NCI-H510A treated with DMSO at 0.1 percent for 48 hours (cell line): ENCODE results near the gene HYAL3.
"Not testable (repeated sequence)": the region's sequence is repeated elsewhere in the genome, so short reads cannot be mapped to it uniquely, and the experiment has no call there.

ENCODE experiments used
- DNase-seq: peaks from one replicate; lab custom pipeline; 2025; lab: John Stamatoyannopoulos, UW

The HYAL3 gene

GRCh38 chr3:50256978-50257890 lies 42.0 kb downstream of the HYAL3 start:
- DNase-seq, result no peak

GRCh38 chr3:50255251-50255615 lies 44.0 kb downstream of the HYAL3 start:
- no peak for DNase-seq

DNA sequence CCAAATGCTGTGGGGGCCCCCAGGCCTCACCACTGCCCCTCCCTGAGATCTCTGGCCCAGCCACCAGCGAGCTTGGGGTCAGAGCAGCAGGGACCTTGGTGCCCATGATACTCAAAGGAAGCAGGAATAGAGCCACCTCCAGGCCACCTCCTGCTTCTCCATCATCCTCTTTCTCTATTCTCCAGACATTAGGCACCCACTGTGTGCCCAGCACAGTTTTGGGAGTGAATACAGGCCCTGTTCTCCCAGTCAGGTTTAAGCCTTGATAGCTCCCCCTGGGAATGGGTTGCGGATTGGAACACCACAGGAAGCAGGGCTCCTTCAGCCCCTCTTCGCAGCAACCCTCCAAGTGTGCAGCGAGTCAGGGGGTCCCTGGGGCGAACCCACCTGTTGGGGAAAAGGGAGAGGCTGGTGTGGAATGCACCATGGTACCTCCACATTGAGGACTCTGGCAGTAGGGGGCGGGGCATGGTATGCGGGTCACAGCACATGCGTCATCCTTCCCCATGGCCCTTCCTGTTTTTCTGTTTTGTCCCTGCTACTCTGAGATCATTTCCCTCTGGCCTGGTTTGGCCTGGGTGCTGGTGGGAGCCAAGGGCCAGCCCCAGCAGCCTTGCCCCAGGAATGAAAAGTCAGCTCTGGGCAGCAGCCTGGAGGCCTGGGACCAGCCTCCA lies 44.5 kb downstream of the HYAL3 start:
- DNase-seq, result no peak

DNA sequence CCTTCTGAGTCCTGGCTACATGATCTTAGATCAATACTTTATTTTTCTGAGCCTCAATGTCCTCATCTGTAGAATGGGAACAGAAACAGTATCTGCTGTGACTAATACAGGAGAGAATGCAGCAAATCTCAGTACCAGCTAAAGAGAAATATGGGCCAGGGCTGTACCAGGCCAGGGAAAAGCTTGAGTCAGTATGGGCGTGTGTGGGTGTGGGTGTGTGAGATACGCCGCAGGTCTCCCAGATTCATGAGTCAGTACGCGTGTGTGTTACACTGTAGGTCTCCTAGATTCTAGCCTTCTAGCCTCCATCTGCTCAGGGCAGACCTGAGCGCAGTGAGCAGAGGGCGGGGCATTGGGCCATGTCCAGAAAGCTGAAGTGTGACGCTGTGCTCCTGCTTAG lies 48.0 kb downstream of the HYAL3 start:
- DNase-seq, result no peak

GRCh38 chr3:50250514-50250913 lies 48.7 kb downstream of the HYAL3 start:
- no peak for DNase-seq

DNA sequence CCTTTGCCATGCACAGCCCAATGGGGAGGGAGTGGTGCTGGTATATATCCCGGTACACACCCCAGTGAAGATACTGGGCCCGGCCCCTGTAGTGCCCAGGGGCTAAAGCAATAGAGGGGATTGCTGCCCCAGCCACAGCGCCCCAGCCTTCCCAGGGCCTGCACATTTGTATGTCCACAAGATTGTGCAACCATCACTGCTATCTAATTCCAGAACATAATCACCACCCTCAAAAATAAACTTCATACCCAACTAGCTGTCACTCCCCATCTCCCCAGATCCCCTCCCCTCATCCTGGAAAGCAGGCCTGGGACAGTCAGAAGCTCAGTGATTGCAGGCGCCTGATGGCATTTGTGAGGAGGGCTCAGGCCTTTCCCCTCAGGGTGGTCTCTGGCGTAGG lies 49.7 kb downstream of the HYAL3 start:
- no peak for DNase-seq

DNA sequence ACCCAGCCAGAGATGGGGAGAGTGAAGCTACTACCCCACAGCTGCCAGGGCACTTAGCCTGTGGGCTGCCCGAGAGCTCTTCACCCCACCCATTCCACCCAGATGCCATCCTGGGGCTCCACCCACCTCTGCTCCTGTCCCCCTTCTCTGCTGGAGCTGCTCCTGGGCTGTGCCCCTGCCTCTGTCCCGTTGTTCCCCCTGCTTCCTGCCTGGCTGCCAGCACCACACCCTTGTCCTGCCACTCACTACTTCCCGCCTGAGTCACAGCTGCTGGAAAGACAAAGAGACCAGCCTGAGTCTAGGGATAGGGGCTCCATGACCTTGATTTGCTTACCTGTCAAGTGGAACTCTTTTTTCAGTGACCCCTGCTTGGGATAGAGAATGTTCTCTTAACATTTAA lies 50.8 kb downstream of the HYAL3 start:
- no peak for DNase-seq

- DNase-seq, result no peak
Measured at GRCh38 chr3:50246517-50246954, 52.7 kb downstream of the HYAL3 start.

DNA sequence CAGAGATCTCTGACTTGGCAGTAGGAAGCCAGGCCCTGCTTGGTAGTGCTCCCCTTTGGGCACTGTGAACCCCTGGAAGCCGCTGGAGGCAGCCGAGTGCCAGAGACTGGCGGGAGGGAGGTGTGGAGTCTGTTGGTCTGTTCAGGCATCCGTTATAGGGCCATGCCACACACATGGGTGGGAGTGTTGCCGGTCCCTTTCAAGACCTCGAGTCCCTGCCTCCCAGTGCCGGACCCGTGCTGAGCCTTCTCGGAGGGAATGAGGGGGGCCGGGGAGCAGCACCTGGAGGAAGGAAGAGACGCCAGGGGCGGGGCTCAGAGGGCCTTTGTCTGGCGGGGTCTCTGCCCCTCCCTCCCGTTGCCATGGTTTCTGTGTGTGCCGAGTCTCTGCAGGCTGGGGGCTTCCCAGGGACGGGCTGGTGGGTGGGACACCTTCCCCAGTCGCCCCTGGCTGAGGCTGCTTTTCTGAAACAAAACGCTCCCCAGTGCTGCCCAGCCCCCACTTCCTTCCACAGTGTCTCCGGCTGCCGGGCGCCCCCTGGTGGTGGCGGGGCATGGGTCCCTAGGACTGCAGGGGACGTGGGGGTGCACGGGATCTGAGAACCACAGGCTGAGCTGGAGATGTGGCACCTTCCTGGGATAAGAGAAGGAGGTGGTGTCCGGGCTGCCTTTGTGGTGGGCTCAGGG lies 53.2 kb downstream of the HYAL3 start:
- peak; percentile 19 for DNase-seq

DNA sequence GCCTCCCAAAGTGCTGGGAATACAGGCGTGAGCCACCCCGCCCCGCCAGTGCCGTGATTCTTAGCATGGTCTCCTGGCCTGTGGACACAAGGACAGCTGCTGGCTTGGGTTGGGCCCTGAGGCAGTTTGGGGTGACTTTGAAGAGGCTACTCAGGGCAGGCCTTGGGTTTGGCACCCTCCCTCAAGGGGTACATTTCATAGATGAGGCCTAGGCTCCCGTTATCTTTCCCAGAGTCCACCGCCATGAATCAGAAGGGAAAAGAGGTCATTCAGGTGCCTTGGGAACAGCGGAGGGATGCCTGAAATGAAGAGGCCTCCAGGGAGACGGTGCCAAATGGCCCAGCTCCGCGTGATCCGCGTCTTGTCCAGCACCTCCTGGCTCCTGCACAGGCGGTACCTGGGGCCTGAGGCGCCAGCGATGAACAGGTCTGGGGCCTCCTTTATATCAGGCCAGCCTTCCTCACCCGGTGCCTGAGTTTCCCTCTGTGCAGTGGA lies 53.9 kb downstream of the HYAL3 start:
- no peak for DNase-seq

DNA sequence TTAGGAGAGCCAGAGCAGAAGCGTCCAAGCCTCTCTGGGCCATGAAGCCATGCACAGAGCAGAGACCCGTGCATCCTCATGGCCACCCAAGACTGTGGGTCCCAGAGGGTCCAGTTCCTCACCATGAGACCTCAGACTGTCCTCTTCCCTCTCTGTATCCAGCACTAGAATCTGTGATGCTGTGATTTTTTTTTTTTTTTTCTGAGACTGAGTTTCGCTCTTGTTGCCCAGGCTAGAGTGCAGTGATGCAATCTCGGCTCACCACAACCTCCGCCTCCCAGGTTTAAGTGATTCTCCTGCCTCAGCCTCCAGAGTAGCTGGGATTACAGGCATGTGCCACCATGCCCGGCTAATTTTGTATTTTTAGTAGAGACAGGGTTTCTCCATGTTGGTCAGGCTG lies 54.4 kb downstream of the HYAL3 start:
- DNase-seq, result not testable (repeated sequence)

DNA sequence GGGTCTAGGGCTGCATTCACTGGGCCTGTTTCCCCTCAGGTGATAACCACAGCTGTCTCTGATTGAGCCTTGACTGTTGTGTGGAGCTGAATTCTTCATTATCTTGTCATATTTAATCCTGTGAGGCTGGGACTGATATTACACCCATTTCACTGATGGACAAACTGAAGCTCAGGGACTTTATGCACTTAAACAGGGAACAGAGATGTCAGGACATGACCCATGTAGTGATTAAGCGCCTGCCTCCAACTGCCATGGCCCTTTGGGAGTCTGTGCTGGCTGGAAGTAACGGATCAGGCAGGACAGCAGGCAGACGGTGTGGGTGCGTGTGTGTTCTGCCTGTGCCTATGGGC lies 55.7 kb downstream of the HYAL3 start:
- DNase-seq, result no peak

GRCh38 chr3:50242851-50243542 lies 56.2 kb downstream of the HYAL3 start:
- no peak for DNase-seq
